Keratinocyte (primary cell): ENCODE data around the gene TSPAN16.

Experiments used
- EZH2 ChIP-seq: IDR thresholded peaks from one replicate; pipeline ENCODE4 v1.6.1; 2012; ENCODE audit warnings: inconsistent platforms, mild to moderate bottlenecking, low read length, moderate library complexity
- TF ChIP-seq, protein P1 (sequence below), 3 experiments: IDR thresholded peaks in 1 of 3; conservative IDR thresholded peaks in 1 of 3; optimal IDR thresholded peaks in 1 of 3; 2 replicates in 2 of 3; 3 replicates in 1 of 3; pipeline versions ENCODE3 to v1.5.1; 2011; ENCODE audit warnings: low read length in 3 of 3, mild to moderate bottlenecking in 3 of 3, moderate library complexity in 2 of 3, control low read depth in 1 of 3, inconsistent platforms in 1 of 3; ENCODE audit not compliant: insufficient read depth in 2 of 3; ENCODE audit errors: extremely low read depth in 1 of 3

DNA sequence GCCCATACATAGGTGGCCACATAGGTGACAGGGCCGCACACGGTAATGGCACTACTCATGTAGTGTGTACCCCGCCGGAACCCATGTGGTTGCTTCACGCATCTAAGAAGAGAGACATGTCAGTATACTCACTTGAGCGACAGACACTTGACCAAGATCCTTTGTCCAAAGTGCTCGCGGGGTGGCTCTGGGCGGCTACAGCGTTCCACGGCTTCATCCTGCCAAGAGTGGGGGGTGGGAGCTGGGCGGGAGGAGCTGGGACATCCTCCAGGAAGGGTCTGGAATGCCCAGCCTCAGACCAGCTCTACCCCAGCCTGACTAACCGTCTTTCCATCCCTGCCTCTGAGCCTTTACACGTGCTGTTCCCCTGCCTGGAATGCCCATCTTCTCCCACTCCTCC lies 48.0 kb upstream of the TSPAN16 start:
- TF ChIP-seq, protein P1, sequence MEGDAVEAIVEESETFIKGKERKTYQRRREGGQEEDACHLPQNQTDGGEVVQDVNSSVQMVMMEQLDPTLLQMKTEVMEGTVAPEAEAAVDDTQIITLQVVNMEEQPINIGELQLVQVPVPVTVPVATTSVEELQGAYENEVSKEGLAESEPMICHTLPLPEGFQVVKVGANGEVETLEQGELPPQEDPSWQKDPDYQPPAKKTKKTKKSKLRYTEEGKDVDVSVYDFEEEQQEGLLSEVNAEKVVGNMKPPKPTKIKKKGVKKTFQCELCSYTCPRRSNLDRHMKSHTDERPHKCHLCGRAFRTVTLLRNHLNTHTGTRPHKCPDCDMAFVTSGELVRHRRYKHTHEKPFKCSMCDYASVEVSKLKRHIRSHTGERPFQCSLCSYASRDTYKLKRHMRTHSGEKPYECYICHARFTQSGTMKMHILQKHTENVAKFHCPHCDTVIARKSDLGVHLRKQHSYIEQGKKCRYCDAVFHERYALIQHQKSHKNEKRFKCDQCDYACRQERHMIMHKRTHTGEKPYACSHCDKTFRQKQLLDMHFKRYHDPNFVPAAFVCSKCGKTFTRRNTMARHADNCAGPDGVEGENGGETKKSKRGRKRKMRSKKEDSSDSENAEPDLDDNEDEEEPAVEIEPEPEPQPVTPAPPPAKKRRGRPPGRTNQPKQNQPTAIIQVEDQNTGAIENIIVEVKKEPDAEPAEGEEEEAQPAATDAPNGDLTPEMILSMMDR (optimal IDR thresholded peaks at IDR 0.05 in 1 of 3, IDR thresholded peaks at IDR 0.05 in 1 of 3, conservative IDR thresholded peaks at IDR 0.05 in 1 of 3; ENCODE audit: extremely low read depth in 1 of 3, insufficient read depth in 2 of 3, low read length in 3 of 3), result no peak
- TF ChIP-seq EZH2, result no peak
